Keratinocyte (primary cell): ENCODE data around the gene PODN.

Experiments
- EZH2 ChIP-seq: IDR thresholded peaks from one replicate; pipeline ENCODE4 v1.6.1; 2012; ENCODE audit warnings: inconsistent platforms, mild to moderate bottlenecking, low read length, moderate library complexity
- TF ChIP-seq, protein P1 (sequence below), 3 experiments: IDR thresholded peaks in 1 of 3; conservative IDR thresholded peaks in 1 of 3; optimal IDR thresholded peaks in 1 of 3; 2 replicates in 2 of 3; 3 replicates in 1 of 3; pipeline versions ENCODE3 to v1.5.1; 2011; ENCODE audit warnings: low read length in 3 of 3, mild to moderate bottlenecking in 3 of 3, moderate library complexity in 2 of 3, control low read depth in 1 of 3, inconsistent platforms in 1 of 3; ENCODE audit not compliant: insufficient read depth in 2 of 3; ENCODE audit errors: extremely low read depth in 1 of 3

GRCh38 chr1:53071915-53072314, 9.9 kb downstream of the PODN start:
- TF ChIP-seq, protein P1, sequence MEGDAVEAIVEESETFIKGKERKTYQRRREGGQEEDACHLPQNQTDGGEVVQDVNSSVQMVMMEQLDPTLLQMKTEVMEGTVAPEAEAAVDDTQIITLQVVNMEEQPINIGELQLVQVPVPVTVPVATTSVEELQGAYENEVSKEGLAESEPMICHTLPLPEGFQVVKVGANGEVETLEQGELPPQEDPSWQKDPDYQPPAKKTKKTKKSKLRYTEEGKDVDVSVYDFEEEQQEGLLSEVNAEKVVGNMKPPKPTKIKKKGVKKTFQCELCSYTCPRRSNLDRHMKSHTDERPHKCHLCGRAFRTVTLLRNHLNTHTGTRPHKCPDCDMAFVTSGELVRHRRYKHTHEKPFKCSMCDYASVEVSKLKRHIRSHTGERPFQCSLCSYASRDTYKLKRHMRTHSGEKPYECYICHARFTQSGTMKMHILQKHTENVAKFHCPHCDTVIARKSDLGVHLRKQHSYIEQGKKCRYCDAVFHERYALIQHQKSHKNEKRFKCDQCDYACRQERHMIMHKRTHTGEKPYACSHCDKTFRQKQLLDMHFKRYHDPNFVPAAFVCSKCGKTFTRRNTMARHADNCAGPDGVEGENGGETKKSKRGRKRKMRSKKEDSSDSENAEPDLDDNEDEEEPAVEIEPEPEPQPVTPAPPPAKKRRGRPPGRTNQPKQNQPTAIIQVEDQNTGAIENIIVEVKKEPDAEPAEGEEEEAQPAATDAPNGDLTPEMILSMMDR (optimal IDR thresholded peaks at IDR 0.05 in 1 of 3, IDR thresholded peaks at IDR 0.05 in 1 of 3, conservative IDR thresholded peaks at IDR 0.05 in 1 of 3; ENCODE audit: extremely low read depth in 1 of 3, insufficient read depth in 2 of 3, low read length in 3 of 3) = no peak
- TF ChIP-seq EZH2 = no peak
